ENCODE results near the gene TTC21A. TPM values are rescaled to one million over a fixed set of nuclear protein-coding genes. Genes with fewer than 3 reads are reported as not detected.

The TTC21A gene
- total RNA-seq, 4 donors from 2014 or later, result 2.6 to 9.9 (median 2.9) TPM

- TF ChIP-seq CTCF (IDR thresholded peaks at IDR 0.05), result no peak
- DNase-seq (ENCODE audit: low spot score) (no peak), ATAC-seq (ENCODE audit: low FRiP score) (no peak)
These were observed 23.3 kb downstream of the TTC21A start for GRCh38 chr3:39130693-39131265.

- no peak for TF ChIP-seq CTCF (IDR thresholded peaks at IDR 0.05)
- DNase-seq (ENCODE audit: low spot score), result no peak
- no peak for ATAC-seq (ENCODE audit: low FRiP score)
These were observed 24.9 kb downstream of the TTC21A start for GRCh38 chr3:39132096-39133092.

- TF ChIP-seq CTCF (IDR thresholded peaks at IDR 0.05), result no peak
- no peak for DNase-seq (ENCODE audit: low spot score)
- ATAC-seq (ENCODE audit: low FRiP score), result no peak
These were observed 25.6 kb downstream of the TTC21A start for GRCh38 chr3:39133093-39133490.

GRCh38 chr3:39133822-39134221 lies 26.3 kb downstream of the TTC21A start:
- no peak for TF ChIP-seq CTCF (IDR thresholded peaks at IDR 0.05)
- DNase-seq (ENCODE audit: low spot score), result no peak
- ATAC-seq (ENCODE audit: low FRiP score), result no peak

GRCh38 chr3:39134305-39134704 lies 26.8 kb downstream of the TTC21A start:
- no peak for TF ChIP-seq CTCF (IDR thresholded peaks at IDR 0.05)
- ATAC-seq (ENCODE audit: low FRiP score) (no peak), DNase-seq (ENCODE audit: low spot score) (no peak)

GRCh38 chr3:39135170-39135805 lies 27.8 kb downstream of the TTC21A start:
- no peak for TF ChIP-seq CTCF (IDR thresholded peaks at IDR 0.05)
- DNase-seq (ENCODE audit: low spot score), result no peak
- ATAC-seq (ENCODE audit: low FRiP score), result no peak
